HepG2 (cell line): ENCODE measurements around the gene CAPZA3.

Experiments used
- EP300 ChIP-seq, 3 experiments: sonication (generic) in 1 of 3; formaldehyde crosslinking in 1 of 3; IDR thresholded peaks; 2 replicates each; pipeline versions ENCODE4 v1.5.1 to v1.6.1; 2011 to 2020; ENCODE audit warnings: low read depth in 2 of 3, low read length in 2 of 3, borderline replicate concordance in 1 of 3, improper control_type of control experiment in 1 of 3, mild to moderate bottlenecking in 1 of 3, missing genetic modification reagents in 1 of 3, moderate library complexity in 1 of 3
- HBP1 ChIP-seq: IDR thresholded peaks from 2 replicates; pipeline ENCODE4 v1.6.1; 2016; ENCODE audit warnings: low read depth, control low read depth
- KDM5A ChIP-seq: fragments of 200-600 bp; sonication (generic); IDR thresholded peaks from 2 replicates; pipeline ENCODE4 v1.7.0; 2018; ENCODE audit warnings: antibody characterized with exemption, mild to moderate bottlenecking, low read length, borderline replicate concordance
- SMAD1 ChIP-seq: sonication (generic); formaldehyde crosslinking; IDR thresholded peaks from 2 replicates; pipeline ENCODE4 v1.4.0; 2020; ENCODE audit warnings: missing genetic modification reagents, low read depth, mild to moderate bottlenecking, borderline replicate concordance
- SOX13 ChIP-seq, 3 experiments: fragments of 450-650 bp in 1 of 3; sonication (generic) in 1 of 3; formaldehyde crosslinking in 1 of 3; IDR thresholded peaks in 2 of 3; conservative IDR thresholded peaks in 1 of 3; 2 replicates each; pipeline versions ENCODE4 v1.5.0 to v1.6.1; 2016 to 2020; ENCODE audit warnings: antibody characterized with exemption in 1 of 3, mild to moderate bottlenecking in 1 of 3, missing compliant biosample characterization in 1 of 3, missing genetic modification reagents in 1 of 3, moderate library complexity in 1 of 3
- ZSCAN5A ChIP-seq: sonication (generic); formaldehyde crosslinking; IDR thresholded peaks from 2 replicates; pipeline ENCODE4 v1.8.0; 2022; ENCODE audit warnings: mild to moderate bottlenecking, missing genetic modification reagents, borderline replicate concordance
- TF ChIP-seq, protein P1 (sequence below): sonication (generic); formaldehyde crosslinking; IDR thresholded peaks from 2 replicates; pipeline ENCODE4 v1.5.0; 2020; ENCODE audit warnings: mild to moderate bottlenecking, missing genetic modification reagents, moderate library complexity

- TF ChIP-seq HBP1 (CRISPR knock-in tag) (no peak), SMAD1 (CRISPR knock-in tag) (no peak), SOX13 (IDR thresholded peaks at IDR 0.05) (no peak), SOX13 (CRISPR knock-in tag; conservative IDR thresholded peaks at IDR 0.05 in 1 of 2, IDR thresholded peaks at IDR 0.05 in 1 of 2) (no peak), ZSCAN5A (no peak), KDM5A (no peak), EP300 (IDR thresholded peaks at IDR 0.05; ENCODE audit: low read depth in 2 of 2, low read length in 2 of 2) (no peak), EP300 (CRISPR knock-in tag; IDR thresholded peaks at IDR 0.05; ENCODE audit: borderline replicate concordance) (no peak)
- TF ChIP-seq, protein P1, sequence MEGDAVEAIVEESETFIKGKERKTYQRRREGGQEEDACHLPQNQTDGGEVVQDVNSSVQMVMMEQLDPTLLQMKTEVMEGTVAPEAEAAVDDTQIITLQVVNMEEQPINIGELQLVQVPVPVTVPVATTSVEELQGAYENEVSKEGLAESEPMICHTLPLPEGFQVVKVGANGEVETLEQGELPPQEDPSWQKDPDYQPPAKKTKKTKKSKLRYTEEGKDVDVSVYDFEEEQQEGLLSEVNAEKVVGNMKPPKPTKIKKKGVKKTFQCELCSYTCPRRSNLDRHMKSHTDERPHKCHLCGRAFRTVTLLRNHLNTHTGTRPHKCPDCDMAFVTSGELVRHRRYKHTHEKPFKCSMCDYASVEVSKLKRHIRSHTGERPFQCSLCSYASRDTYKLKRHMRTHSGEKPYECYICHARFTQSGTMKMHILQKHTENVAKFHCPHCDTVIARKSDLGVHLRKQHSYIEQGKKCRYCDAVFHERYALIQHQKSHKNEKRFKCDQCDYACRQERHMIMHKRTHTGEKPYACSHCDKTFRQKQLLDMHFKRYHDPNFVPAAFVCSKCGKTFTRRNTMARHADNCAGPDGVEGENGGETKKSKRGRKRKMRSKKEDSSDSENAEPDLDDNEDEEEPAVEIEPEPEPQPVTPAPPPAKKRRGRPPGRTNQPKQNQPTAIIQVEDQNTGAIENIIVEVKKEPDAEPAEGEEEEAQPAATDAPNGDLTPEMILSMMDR (CRISPR knock-in tag) = no peak
Observed at GRCh38 chr12:18716236-18716635, 21.7 kb upstream of the CAPZA3 start.
